Fibroblast of mammary gland (primary cell): ENCODE measurements around the gene TRPC6.

Source experiments
- DNase-seq: peaks from one replicate; pipeline ENCODE4 v3.0.0-alpha.2; 2010; ENCODE audit warnings: low read depth
- H3K4me3 ChIP-seq: 2 replicates; pipeline ENCODE4 v1.5.1; 2011; ENCODE audit warnings: low read depth, mild to moderate bottlenecking, low read length, moderate library complexity; ENCODE audit not compliant: control insufficient read depth
- TF ChIP-seq, protein P1 (sequence below): conservative IDR thresholded peaks from 2 replicates; pipeline ENCODE4 v1.5.1; 2011; ENCODE audit warnings: low read depth, low read length, inconsistent platforms; ENCODE audit not compliant: control insufficient read depth, insufficient read depth

Gene TRPC6

DNA sequence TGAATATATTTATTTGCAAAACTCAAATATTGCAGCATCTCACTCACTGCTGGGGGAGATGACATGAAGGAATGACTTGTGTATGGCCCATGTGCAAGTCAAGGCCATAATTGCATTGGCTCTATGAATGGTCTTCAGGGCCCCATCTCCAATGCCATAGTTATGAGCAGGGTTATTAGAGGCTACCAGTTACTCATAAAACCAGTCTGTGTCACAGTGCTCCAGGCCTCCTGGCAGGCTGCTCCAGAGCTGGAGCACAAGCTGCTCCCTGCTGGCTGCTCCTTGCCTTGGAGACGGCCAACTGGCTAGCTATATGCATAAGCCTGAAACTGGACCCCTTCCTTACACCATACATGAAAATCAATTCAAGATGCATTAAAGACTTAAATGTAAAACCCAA lies 145.7 kb downstream of the TRPC6 start:
- DNase-seq = no peak
- no peak overlapping the region for H3K4me3 ChIP-seq
- TF ChIP-seq, protein P1, sequence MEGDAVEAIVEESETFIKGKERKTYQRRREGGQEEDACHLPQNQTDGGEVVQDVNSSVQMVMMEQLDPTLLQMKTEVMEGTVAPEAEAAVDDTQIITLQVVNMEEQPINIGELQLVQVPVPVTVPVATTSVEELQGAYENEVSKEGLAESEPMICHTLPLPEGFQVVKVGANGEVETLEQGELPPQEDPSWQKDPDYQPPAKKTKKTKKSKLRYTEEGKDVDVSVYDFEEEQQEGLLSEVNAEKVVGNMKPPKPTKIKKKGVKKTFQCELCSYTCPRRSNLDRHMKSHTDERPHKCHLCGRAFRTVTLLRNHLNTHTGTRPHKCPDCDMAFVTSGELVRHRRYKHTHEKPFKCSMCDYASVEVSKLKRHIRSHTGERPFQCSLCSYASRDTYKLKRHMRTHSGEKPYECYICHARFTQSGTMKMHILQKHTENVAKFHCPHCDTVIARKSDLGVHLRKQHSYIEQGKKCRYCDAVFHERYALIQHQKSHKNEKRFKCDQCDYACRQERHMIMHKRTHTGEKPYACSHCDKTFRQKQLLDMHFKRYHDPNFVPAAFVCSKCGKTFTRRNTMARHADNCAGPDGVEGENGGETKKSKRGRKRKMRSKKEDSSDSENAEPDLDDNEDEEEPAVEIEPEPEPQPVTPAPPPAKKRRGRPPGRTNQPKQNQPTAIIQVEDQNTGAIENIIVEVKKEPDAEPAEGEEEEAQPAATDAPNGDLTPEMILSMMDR = no peak

- peak; percentile 59 for DNase-seq
- TF ChIP-seq, protein P1 = peak; percentile 79
- H3K4me3 ChIP-seq = no peak overlapping the region
Observed at GRCh38 chr11:101436511-101437142, 147.2 kb downstream of the TRPC6 start.

- DNase-seq = no peak
- TF ChIP-seq, protein P1 = no peak
- no peak overlapping the region for H3K4me3 ChIP-seq
Observed at GRCh38 chr11:101435408-101435973, 148.3 kb downstream of the TRPC6 start.

DNA sequence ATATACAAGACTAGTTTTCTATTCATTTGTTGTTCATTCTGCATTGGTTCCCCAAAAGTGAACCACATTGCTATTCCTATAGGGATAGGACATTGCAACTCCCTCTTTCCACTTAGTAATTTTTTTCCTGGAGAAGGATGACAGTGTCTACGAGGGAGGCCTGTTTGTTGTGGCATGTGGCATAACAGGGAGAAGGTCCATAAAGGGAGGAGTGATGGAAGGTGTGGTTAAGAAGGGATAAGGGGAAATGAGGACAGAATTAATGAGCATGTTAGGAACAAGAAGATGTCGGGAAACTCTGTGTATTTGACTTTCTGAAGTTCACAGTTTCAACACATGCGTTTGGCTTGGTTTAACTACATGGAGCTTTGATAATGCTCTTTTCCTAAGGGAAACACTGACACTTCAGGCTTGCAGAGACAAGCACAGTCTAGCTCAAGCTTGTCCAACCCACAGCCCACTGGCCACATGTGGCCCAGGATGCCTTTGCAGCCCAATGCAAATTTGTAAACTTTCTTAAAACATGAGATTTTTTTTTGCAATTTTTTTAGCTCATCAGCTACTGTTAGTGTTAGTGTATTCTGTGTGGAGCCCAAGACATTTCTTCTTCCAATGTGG lies 149.7 kb downstream of the TRPC6 start:
- DNase-seq = no peak
- TF ChIP-seq, protein P1 = no peak

GRCh38 chr11:101433151-101433550 lies 150.7 kb downstream of the TRPC6 start:
- TF ChIP-seq, protein P1 = no peak
- H3K4me3 ChIP-seq = no peak overlapping the region
- DNase-seq = no peak

More for the DNA sequence above, 149.7 kb downstream of the TRPC6 start:
- H3K4me3 ChIP-seq = no peak overlapping the region

DNA sequence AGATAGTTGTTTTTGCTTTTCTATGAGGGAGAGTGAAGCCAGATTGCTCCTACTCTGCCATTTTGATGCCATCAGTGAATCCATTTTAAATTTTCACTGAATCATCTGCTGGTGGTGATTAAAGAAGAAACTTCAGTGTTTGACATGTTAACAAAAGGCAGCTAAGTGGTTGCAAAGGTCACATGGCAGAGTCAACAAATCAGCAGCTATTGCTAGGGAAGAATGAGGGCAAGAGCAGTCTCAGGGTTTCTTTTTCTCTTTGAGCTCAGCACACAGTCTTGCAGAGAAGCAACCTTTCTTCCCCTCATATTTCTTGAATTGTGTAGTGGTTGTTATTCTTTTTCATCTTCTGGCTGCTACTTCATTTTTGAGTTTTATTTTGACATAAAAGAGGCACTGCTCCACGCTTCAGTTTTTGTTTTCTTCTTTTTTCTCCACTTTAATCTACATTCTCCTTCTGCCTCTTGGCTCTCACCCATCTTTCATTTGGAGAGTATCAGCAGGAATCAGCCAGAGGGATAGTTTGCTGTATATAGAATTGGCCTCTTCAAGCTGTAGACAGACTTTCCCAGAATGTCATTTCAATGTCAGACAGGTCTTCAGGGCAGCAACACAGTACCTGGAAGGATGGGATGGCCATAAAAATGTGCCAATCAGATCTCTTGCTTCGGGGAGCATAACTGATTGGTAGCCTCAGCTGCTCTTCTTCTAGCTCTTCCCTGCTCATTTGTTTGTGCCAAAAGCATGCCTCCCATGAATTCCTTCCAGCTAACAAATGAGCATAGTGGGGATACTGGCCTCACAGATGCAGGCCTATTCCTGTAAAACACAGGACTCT lies 153.9 kb downstream of the TRPC6 start:
- DNase-seq = peak; percentile 12
- TF ChIP-seq, protein P1 = no peak
- H3K4me3 ChIP-seq = no peak overlapping the region
